Neuron (in vitro differentiated cells): ENCODE measurements around the gene UQCC3.

ENCODE experiments used
- H2AFZ ChIP-seq: one replicate; pipeline ENCODE4 v1.6.1; 2013; ENCODE audit warnings: low read depth, mild to moderate bottlenecking, inconsistent platforms, low read length, moderate library complexity
- H3K27me3 ChIP-seq: one replicate; pipeline ENCODE4 v1.6.1; 2013; ENCODE audit warnings: low read length; ENCODE audit not compliant: insufficient read depth
- H3K36me3 ChIP-seq: one replicate; pipeline ENCODE4 v1.6.1; 2013; ENCODE audit warnings: low read length; ENCODE audit not compliant: insufficient read depth
- H3K4me1 ChIP-seq: one replicate; pipeline ENCODE4 v1.6.1; 2013; ENCODE audit warnings: low read length; ENCODE audit not compliant: insufficient read depth
- H3K4me3 ChIP-seq: 2 replicates; pipeline ENCODE4 v1.5.1; 2013; ENCODE audit warnings: mild to moderate bottlenecking, low read length, moderate library complexity
- H3K9me3 ChIP-seq: one replicate; pipeline ENCODE4 v1.6.1; 2013; ENCODE audit warnings: low read length

Gene UQCC3, protein sequence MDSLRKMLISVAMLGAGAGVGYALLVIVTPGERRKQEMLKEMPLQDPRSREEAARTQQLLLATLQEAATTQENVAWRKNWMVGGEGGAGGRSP

DNA sequence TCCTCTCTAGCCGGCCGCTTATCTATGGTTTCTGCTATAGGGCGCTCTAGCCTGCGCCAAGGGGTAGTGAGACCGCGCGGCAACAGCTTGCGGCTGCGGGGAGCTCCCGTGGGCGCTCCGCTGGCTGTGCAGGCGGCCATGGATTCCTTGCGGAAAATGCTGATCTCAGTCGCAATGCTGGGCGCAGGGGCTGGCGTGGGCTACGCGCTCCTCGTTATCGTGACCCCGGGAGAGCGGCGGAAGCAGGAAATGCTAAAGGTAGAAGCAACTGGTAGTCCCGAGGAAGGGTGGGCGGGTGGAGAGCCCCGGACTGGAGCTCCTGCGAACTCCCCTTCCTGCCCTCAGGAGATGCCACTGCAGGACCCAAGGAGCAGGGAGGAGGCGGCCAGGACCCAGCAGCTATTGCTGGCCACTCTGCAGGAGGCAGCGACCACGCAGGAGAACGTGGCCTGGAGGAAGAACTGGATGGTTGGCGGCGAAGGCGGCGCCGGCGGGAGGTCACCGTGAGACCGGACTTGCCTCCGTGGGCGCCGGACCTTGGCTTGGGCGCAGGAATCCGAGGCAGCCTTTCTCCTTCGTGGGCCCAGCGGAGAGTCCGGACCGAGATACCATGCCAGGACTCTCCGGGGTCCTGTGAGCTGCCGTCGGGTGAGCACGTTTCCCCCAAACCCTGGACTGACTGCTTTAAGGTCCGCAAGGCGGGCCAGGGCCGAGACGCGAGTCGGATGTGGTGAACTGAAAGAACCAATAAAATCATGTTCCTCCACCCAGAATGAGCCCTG, at the start of gene UQCC3, which contains the start of gene LBHD1:
UQCC3 (plus strand) TSS at position 66 of the 782 bp plus-strand sequence; CDS start at position 139, 73 bp downstream.
LBHD1 (minus strand) TSS at position 660 of the 782 bp plus-strand sequence. CDS start 2,236 bp downstream, outside the sequence.
- H3K36me3 ChIP-seq = peaks cover 28% of the 10 kb centered on the region
- H2AFZ ChIP-seq = peak within 1 kb of the TSS; percentile 56
- H3K4me1 ChIP-seq = peaks cover 20% of the 10 kb centered on the region
- no peaks in the 10 kb centered on the region for H3K9me3 ChIP-seq
- H3K4me3 ChIP-seq = peak within 1 kb of the TSS; percentile 83
- no peaks in the 10 kb centered on the region for H3K27me3 ChIP-seq

DNA sequence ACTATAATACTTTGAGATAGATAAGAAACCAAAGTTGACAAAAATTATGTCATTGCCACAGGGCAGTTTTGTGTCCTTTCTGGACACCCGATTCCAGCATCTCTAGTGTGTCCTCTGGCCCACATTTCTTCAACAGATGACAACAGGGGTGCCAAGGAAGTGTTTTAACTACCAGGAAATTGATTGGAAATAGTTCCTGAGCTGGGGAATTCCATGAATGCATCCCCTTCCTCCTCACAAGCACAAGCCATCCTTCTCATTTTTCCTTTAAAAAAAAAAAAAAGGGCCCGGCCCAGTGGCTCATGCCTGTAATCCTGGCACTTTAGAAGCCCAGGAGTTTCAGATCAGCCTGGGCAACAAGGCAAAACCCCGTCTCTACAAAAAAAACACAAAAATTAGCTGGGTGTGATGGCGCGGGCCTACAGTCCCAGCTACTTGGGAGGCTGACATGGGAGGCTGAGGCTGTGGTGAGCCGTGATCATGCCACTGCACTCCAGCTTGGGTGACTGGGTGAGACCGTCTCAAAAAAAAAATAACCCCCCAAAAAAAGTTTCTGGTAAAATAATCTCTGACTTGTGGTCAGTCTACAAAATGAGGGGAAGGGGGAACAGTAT, 48.9 kb upstream of the UQCC3 start:
- Histone ChIP-seq H2AFZ (peak overlapping the region; percentile 27), H3K36me3 (peaks cover 28% of the 10 kb centered on the region), H3K27me3 (no peaks in the 10 kb centered on the region), H3K4me3 (peak overlapping the region; percentile 82), H3K4me1 (peaks cover 11% of the 10 kb centered on the region), H3K9me3 (no peaks in the 10 kb centered on the region)

DNA sequence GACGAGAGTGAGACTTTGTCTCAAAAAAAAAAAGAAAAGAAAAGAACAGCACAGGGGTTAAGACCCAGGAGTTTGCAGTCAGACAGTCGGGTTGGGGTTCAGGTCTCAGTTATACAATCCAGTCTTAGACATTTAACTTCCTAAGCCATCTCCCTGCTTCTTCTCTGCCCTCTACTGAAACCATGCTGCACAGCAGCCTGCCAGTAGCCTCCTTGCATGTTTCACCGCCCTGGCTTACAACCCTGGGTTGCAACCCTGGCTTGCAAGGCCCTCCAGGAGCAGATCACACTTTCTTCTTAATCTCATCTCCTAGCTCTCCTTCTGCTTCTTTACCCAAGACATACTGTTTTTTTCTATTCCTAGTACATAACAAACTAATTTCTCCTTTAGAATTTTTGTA, 43.8 kb upstream of the UQCC3 start:
- H3K9me3 ChIP-seq = no peaks in the 10 kb centered on the region
- no peak overlapping the region for H3K4me3 ChIP-seq
- H3K36me3 ChIP-seq = peaks cover 69% of the 10 kb centered on the region
- H3K4me1 ChIP-seq = no peaks in the 10 kb centered on the region
- H3K27me3 ChIP-seq = no peaks in the 10 kb centered on the region
- no peak overlapping the region for H2AFZ ChIP-seq

DNA sequence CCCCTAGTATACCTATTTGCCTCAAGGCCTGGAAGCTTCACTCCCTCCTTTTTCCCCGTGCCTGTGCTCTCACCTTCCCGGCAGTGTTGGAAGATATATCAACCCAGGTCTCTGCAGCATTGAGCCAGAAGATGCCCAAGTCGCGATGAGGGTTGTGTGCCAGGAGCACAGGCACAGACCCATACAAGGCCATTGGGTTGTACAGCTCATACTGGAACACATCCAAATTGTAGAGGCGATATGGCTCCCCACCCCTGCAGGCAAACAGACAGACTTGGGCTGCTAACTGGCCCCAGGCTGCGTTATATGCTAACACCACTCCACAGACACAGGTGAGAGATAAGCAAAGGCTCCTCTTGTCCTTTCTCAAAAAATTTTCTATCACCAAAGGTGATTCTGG, 39.0 kb upstream of the UQCC3 start:
- H3K27me3 ChIP-seq = no peaks in the 10 kb centered on the region
- H3K4me1 ChIP-seq = no peaks in the 10 kb centered on the region
- H3K9me3 ChIP-seq = no peaks in the 10 kb centered on the region
- H2AFZ ChIP-seq = no peak overlapping the region
- no peak overlapping the region for H3K4me3 ChIP-seq
- peaks cover 78% of the 10 kb centered on the region for H3K36me3 ChIP-seq

DNA sequence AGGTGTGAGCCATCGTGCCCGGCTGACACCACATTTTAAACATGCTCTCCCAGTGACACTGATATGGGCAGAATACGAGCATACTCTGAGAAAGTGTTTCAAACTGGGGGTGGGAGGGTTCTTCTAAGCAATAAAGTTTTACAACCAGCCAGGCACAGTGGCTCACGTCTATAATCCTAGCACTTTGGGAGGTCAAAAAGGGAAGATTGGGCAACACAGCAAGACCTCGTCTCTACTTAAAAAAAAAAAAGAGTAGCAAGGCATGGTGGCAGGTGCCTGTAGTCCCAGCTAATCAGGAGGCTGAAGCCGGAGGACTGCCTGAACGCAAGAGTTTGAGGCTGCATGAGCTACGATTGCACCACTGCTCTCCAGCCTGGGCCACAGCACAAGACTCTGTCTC, 27.3 kb upstream of the UQCC3 start:
- Histone ChIP-seq H3K27me3 (no peaks in the 10 kb centered on the region), H3K36me3 (peaks cover 42% of the 10 kb centered on the region), H2AFZ (no peak overlapping the region)

DNA sequence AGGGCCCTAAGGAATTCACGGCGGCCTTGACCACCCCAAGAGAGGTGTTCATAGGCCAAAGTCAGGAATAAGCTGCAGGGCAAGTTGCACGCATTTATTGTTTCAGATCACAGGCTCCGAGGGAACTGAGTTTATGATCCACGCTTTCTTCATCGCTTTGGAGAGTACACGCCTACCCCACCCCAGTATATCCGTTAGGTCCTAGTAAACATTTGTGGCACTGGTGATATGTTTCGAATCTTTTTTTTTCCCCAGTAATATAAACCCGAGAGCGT, 25.9 kb upstream of the UQCC3 start:
- no peaks in the 10 kb centered on the region for H3K27me3 ChIP-seq
- H3K36me3 ChIP-seq = peaks cover 43% of the 10 kb centered on the region
- peaks cover 14% of the 10 kb centered on the region for H3K4me1 ChIP-seq
- H2AFZ ChIP-seq = no peak overlapping the region
- no peaks in the 10 kb centered on the region for H3K9me3 ChIP-seq
- H3K4me3 ChIP-seq = peak overlapping the region; percentile 77

More for the DNA sequence above, 27.3 kb upstream of the UQCC3 start:
- H3K9me3 ChIP-seq = no peaks in the 10 kb centered on the region
- H3K4me3 ChIP-seq = no peak overlapping the region
- H3K4me1 ChIP-seq = peaks cover 14% of the 10 kb centered on the region

DNA sequence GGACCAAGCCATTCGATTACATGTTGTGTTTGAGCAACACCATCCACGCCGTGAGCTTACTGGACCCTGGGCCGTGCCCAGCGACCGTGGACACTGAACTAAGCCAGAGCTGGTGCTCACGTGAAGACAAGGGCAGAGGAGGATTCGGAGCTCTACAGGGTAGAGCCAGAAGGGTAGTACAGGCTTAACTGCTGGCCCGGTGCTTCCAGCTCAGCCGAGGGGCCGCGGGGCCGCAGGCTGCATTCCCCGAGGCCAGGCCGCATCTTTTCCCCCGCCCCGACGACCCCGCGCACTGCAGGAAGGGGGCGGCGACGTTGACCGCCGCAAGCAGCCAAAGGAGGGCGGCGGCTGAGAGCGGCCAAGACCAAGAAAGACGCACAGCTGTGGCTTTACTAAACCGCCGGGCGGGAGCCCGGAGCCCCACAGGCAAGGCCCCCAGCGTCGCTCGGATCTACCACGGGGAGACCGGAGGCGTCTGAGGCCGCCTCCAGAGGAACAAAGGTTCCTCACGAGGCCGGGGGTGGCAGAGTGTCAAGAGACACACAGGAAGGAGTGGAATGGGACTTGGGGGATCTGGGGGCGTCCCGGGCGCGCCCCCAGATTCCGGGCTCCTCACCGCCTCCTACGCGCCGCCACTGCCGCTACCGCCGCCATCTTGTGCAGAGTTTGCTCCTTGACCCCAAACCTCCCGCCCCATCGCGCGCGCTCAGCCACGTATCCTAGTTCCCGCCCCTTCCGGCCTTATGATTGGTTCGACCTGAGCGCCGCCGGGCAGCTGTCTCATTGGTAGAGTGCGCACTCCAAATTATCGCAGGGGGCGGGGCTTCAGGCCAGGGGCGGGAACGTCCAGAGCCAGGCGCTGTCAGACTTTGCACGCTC, 25.3 kb upstream of the UQCC3 start, which contains the start of gene GANAB:
GANAB (minus strand) TSS at position 668 of the 879 bp plus-strand sequence; CDS start at position 654, 14 bp downstream.
- Histone ChIP-seq H3K36me3 (peaks cover 38% of the 10 kb centered on the region), H3K9me3 (no peaks in the 10 kb centered on the region), H2AFZ (no peak within 1 kb of the TSS), H3K4me3 (peak within 1 kb of the TSS; percentile 77), H3K27me3 (no peaks in the 10 kb centered on the region), H3K4me1 (peaks cover 14% of the 10 kb centered on the region)

DNA sequence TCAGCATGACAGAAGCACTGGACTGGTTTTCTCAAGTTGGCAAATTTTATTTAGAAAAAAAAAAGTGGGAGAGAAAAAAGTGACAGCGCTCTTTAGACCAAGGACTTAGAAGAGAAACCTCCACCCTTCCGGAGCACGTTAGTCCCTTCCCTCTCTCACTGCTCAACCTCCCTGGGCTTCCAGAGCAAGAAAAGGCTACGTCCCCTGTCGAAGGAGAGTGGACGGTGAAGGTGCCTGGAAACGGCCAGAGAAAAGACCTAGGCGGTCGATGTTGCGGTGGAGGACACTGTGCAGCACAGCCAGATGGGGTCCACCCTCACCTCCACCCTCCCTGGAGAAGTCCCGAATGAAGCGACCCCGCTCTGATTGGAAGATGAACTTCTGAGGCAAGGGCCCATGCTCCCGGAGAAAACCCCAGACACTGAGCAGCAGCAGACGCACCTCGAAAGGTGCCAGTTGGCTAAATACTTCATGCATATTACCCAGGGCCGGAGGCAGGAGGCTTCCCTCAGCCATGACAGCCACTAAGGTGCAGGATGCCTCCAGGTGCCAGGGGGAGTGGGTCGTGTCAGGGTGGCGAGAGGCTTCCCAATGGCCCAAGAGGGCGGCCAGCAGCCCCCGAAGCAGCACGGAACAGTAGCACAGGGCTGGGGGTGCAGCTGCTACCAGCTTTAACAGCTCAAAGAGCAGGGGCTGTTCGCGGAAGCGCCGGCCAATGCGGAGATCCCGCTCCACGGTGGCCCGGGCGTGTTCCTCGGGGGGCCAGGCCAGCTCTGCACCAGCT, 24.5 kb upstream of the UQCC3 start:
- Histone ChIP-seq H3K4me1 (peaks cover 18% of the 10 kb centered on the region), H3K4me3 (peak overlapping the region; percentile 13), H3K27me3 (no peaks in the 10 kb centered on the region), H2AFZ (no peak overlapping the region), H3K9me3 (no peaks in the 10 kb centered on the region), H3K36me3 (peaks cover 36% of the 10 kb centered on the region)

DNA sequence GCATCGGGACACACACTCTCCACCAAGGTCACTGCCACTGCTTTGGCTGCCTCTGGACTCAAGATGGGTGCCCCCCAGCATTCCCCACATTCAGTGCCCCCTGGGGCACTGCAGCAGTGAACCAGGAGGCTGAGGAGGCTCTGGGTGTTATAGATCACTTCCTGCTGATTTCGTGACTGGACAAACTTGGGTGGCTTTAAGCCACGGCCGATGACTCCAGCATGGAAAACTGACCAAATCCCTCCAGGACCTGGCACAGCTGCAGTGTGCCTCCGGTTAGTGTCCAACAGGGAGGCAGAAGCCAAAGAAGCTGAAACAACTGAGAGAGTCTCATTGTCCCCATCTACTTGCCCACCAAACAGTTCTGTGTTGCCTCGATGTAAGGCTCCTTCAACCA, 23.9 kb upstream of the UQCC3 start:
- Histone ChIP-seq H3K27me3 (no peaks in the 10 kb centered on the region), H3K36me3 (peaks cover 35% of the 10 kb centered on the region), H2AFZ (no peak overlapping the region), H3K4me1 (peaks cover 24% of the 10 kb centered on the region), H3K9me3 (no peaks in the 10 kb centered on the region), H3K4me3 (no peak overlapping the region)

DNA sequence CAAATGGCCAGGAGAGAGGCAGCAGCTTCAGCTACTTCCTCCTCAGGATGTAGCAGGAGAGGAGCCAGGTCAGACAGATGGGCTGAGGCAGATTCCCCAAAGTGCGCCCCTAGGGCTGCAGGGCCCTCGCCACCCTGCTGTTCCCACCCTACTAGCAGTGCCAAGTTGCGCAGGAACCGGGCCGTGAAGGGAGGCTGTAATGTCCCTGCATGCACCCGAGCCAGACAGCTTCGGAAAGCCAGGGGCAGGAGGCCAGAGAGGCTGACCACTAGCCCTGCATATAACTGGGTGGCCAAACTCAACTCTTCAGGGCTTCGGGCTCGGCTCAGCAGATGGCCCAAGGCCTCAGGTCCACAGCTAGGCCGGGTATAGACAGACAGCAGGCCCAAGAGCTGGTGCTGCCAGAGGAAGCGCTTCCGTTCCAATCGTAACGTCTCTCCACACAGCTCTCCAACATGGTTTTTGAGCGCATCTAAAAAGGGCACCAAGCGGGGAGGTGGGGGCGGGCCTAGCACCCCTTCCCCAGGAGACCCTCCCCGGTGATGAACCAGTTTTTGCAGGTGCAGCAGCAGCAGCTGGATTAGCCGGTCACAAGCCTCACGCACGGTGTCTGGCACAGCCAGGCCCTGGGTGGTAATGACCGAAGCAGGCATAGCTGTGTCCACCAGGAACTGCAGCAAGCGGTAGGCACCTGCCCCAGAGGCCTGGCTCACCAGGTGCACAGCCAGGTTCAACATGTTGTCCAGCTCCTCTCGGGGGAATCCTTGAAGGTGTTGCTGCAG, 23.1 kb upstream of the UQCC3 start:
- H3K4me3 ChIP-seq = no peak overlapping the region
- no peaks in the 10 kb centered on the region for H3K9me3 ChIP-seq
- peaks cover 26% of the 10 kb centered on the region for H3K4me1 ChIP-seq
- peaks cover 30% of the 10 kb centered on the region for H3K36me3 ChIP-seq
- no peak overlapping the region for H2AFZ ChIP-seq
- no peaks in the 10 kb centered on the region for H3K27me3 ChIP-seq

DNA sequence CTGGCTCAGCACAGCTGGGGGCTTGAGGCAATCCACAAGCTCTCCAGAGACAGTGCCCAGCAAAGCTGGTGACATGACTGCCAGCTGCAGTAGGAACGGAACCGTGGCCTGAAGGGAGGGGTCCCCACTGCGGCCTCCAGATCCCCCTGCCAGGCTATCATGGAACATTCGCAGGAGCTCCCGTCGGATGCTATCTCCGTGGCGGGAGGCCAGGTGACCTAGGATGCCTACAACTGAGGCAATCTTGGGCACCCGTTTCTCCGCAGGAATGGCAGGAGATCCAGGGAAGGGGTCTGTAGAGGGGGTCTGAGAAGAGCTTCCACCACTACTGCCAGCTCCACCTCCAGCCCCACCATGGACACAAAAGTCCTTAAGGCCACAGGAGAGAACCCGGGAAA, 22.5 kb upstream of the UQCC3 start:
- peaks cover 26% of the 10 kb centered on the region for H3K36me3 ChIP-seq
- no peak overlapping the region for H2AFZ ChIP-seq
- peaks cover 26% of the 10 kb centered on the region for H3K4me1 ChIP-seq

DNA sequence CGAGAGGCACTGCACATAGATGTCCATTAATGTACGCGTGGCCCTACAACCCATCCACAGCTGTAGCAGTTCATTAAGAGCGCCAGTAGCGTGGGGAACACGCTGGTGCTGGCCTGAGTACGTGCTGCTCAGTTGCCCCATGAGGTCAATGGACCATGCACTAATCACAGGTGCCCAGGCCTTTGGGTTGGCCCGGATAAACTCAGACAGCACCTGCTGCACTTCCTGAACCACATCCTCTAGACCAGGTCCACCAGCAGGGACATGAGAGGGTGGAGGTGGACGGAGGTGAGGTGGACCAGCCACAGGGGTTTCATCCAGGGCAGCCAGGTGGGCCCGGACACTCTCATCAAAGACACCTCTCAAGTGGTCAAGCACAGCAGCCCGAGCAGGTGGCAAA, 22.0 kb upstream of the UQCC3 start:
- Histone ChIP-seq H3K4me3 (no peak overlapping the region), H3K4me1 (peaks cover 26% of the 10 kb centered on the region), H3K27me3 (no peaks in the 10 kb centered on the region), H3K9me3 (no peaks in the 10 kb centered on the region), H3K36me3 (peaks cover 23% of the 10 kb centered on the region), H2AFZ (no peak overlapping the region)

More for the DNA sequence above, 22.5 kb upstream of the UQCC3 start:
- Histone ChIP-seq H3K27me3 (no peaks in the 10 kb centered on the region), H3K4me3 (no peak overlapping the region), H3K9me3 (no peaks in the 10 kb centered on the region)
